Ishikawa (cell line): Measurements from ENCODE around the gene ANKRD34C.

Experiments
- CEBPB ChIP-seq: IDR thresholded peaks from 2 replicates; pipeline ENCODE4 v1.6.1; 2012
- CREB1 ChIP-seq: IDR thresholded peaks from 2 replicates; pipeline ENCODE4 v1.6.1; 2012; ENCODE audit warnings: low read depth
- EGR1 ChIP-seq: IDR thresholded peaks from 2 replicates; pipeline ENCODE4 v1.6.1; 2012
- EP300 ChIP-seq: IDR thresholded peaks from 2 replicates; pipeline ENCODE4 v1.6.1; 2012; ENCODE audit warnings: borderline replicate concordance
- FOXM1 ChIP-seq: IDR thresholded peaks from 2 replicates; pipeline ENCODE4 v1.6.1; 2012; ENCODE audit warnings: low read depth, borderline replicate concordance
- MAX ChIP-seq: IDR thresholded peaks from 2 replicates; pipeline ENCODE4 v1.6.1; 2012
- NFIC ChIP-seq: IDR thresholded peaks from 2 replicates; pipeline ENCODE4 v1.6.1; 2012
- RAD21 ChIP-seq: IDR thresholded peaks from 2 replicates; pipeline ENCODE4 v1.6.1; 2012; ENCODE audit warnings: low read depth
- TAF1 ChIP-seq: IDR thresholded peaks from 2 replicates; pipeline ENCODE4 v1.6.1; 2012; ENCODE audit warnings: low read depth, mild to moderate bottlenecking
- TCF12 ChIP-seq: IDR thresholded peaks from 2 replicates; pipeline ENCODE4 v1.6.1; 2012; ENCODE audit warnings: low read depth
- TEAD4 ChIP-seq: IDR thresholded peaks from 2 replicates; pipeline ENCODE4 v1.6.1; 2012
- YY1 ChIP-seq: IDR thresholded peaks from 2 replicates; pipeline ENCODE4 v1.6.1; 2012; ENCODE audit warnings: low read depth
- ZBTB7A ChIP-seq: IDR thresholded peaks from 2 replicates; pipeline ENCODE4 v1.6.1; 2012; ENCODE audit warnings: low read depth
- TF ChIP-seq, protein P1 (sequence below): IDR thresholded peaks from 2 replicates; pipeline ENCODE4 v1.6.1; 2012; ENCODE audit warnings: low read depth, mild to moderate bottlenecking
- TF ChIP-seq, protein P2 (sequence below): IDR thresholded peaks from 2 replicates; pipeline ENCODE4 v1.6.1; 2012

The ANKRD34C gene

GRCh38 chr15:79265987-79266579, 16.4 kb upstream of the ANKRD34C start:
- TF ChIP-seq NFIC (no peak), EP300 (no peak), TEAD4 (no peak), EGR1 (no peak), YY1 (no peak), CEBPB (no peak), FOXM1 (no peak), TCF12 (no peak), MAX (no peak), RAD21 (no peak), ZBTB7A (no peak)
- TF ChIP-seq, protein P1, sequence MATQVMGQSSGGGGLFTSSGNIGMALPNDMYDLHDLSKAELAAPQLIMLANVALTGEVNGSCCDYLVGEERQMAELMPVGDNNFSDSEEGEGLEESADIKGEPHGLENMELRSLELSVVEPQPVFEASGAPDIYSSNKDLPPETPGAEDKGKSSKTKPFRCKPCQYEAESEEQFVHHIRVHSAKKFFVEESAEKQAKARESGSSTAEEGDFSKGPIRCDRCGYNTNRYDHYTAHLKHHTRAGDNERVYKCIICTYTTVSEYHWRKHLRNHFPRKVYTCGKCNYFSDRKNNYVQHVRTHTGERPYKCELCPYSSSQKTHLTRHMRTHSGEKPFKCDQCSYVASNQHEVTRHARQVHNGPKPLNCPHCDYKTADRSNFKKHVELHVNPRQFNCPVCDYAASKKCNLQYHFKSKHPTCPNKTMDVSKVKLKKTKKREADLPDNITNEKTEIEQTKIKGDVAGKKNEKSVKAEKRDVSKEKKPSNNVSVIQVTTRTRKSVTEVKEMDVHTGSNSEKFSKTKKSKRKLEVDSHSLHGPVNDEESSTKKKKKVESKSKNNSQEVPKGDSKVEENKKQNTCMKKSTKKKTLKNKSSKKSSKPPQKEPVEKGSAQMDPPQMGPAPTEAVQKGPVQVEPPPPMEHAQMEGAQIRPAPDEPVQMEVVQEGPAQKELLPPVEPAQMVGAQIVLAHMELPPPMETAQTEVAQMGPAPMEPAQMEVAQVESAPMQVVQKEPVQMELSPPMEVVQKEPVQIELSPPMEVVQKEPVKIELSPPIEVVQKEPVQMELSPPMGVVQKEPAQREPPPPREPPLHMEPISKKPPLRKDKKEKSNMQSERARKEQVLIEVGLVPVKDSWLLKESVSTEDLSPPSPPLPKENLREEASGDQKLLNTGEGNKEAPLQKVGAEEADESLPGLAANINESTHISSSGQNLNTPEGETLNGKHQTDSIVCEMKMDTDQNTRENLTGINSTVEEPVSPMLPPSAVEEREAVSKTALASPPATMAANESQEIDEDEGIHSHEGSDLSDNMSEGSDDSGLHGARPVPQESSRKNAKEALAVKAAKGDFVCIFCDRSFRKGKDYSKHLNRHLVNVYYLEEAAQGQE, result no peak

DNA sequence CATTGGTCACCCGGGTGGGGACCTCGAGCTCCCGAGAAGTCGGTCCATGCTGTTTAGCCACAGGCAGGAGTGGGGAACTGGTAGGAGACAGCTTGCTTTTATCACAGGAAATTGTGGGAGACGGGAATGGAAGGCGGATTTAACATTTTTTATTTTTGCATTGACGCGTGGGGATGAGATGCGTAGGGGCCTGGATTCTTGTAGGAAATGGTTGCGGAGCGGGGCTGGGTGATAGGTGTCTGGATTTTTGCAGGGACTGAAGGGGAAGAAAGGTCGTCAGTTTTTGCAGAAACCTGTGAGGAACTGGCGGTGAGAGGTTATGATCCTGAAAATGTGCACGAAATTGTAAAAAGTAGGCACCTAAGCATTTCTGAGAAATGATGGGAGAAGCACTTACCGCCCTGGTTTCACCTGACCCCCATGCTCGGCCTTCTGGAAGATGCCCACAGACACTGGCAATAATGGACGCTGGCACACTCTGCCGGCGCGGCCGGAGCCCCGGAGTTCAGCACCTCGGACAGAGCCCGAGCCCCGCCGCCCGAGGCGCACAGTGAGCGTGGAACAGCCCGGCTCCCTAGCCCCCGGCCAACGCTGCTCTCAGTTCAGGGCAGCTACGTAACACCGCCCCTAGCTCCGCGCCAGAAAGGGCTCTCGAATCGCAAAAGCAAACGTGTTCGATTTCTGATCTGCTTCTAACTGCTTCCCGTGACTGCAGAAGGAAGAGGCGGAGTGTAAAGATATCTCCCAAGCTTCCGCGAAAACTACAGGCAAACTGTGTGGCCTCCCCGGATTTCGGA, 928 bp downstream of the ANKRD34C start:
- TF ChIP-seq ZBTB7A (no peak), TEAD4 (no peak), YY1 (peak; percentile 47; the same call in 1 of the 2 replicates), RAD21 (0 out of 2 replicates have a peak, but pooled peaks have one; percentile 6)
- TF ChIP-seq, protein P1, result peak; percentile 98

DNA sequence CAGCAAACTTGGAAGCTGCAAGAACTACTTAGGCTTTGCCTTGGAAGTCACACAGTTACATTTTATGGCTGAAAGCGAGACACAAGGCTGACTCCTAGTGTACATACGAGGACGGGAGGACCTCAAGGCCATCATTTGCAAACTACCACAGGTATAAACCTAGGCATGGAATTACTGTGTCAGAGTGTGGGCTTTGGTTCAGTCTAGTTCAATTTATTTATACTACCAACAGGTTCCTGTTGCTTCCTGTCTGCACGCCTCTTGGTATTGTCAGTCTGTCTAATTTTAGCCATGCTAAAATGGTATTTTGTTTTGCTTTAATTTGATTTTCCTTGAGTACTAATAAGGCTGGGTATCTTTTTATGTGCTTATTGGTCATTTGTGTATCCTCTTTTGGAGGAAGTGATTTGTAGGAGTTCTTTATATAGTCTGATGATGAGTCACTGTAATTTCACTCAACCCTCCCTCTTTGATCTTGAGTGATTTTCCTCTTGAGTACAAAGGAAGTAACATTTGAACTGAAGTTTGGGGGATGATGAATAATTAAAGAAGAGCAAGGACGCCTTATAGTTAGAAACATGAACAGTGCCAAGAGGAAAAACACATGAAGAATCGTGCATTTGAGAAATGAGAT, 8.2 kb downstream of the ANKRD34C start:
- TF ChIP-seq CEBPB (no peak), ZBTB7A (no peak), MAX (no peak), CREB1 (no peak), TCF12 (no peak), YY1 (no peak), RAD21 (no peak), TEAD4 (no peak)
- TF ChIP-seq, protein P2, sequence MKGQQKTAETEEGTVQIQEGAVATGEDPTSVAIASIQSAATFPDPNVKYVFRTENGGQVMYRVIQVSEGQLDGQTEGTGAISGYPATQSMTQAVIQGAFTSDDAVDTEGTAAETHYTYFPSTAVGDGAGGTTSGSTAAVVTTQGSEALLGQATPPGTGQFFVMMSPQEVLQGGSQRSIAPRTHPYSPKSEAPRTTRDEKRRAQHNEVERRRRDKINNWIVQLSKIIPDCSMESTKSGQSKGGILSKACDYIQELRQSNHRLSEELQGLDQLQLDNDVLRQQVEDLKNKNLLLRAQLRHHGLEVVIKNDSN, result no peak

- no peak for TF ChIP-seq TCF12
- TF ChIP-seq, protein P1, result no peak
- no peak for TF ChIP-seq FOXM1
- no peak for TF ChIP-seq CEBPB
- no peak for TF ChIP-seq EGR1
- TF ChIP-seq NFIC, result no peak
- TF ChIP-seq, protein P2, result no peak
- no peak for TF ChIP-seq YY1
- TF ChIP-seq EP300, result no peak
- no peak for TF ChIP-seq TAF1
- TF ChIP-seq RAD21, result no peak
- no peak for TF ChIP-seq CREB1
- no peak for TF ChIP-seq MAX
Measured at GRCh38 chr15:79292011-79292410, 9.5 kb downstream of the ANKRD34C start.
